Pulmonary artery endothelial cell (primary cell): ENCODE results near the gene PTDSS2. TPM values are rescaled to one million over a fixed set of nuclear protein-coding genes. Genes with fewer than 3 reads are reported as not detected.
"Not testable (repeated sequence)": the region's sequence is repeated elsewhere in the genome, so short reads cannot be mapped to it uniquely, and the experiment has no call there.

ENCODE experiments used
- DNase-seq: peaks from one replicate; pipeline ENCODE4 v3.0.0-alpha.2; 2011; ENCODE audit warnings: low read depth, low spot score
- total RNA-seq: library from RNA; depleted of rRNA; stranded (reverse); fragments of >200 nt; gene quantifications from 2 replicates; pipeline ENCODE4 v1.2.3, GENCODE V29; 2014

Gene PTDSS2
- total RNA-seq, 1 donor from 2014 or later, result 32.1 TPM

GRCh38 chr11:431921-432320 lies 18.2 kb upstream of the PTDSS2 start:
- DNase-seq, result no peak

- DNase-seq, result no peak
Measured at GRCh38 chr11:432501-433100, 17.5 kb upstream of the PTDSS2 start.

GRCh38 chr11:433111-433510 lies 17.0 kb upstream of the PTDSS2 start:
- DNase-seq, result no peak

GRCh38 chr11:433641-434040 lies 16.4 kb upstream of the PTDSS2 start:
- no peak for DNase-seq

GRCh38 chr11:434496-434895 lies 15.6 kb upstream of the PTDSS2 start:
- DNase-seq, result no peak

- not testable (repeated sequence) for DNase-seq
Measured at GRCh38 chr11:434999-435740, 14.9 kb upstream of the PTDSS2 start.

GRCh38 chr11:437228-437870 lies 12.7 kb upstream of the PTDSS2 start:
- DNase-seq, result no peak

GRCh38 chr11:438101-438844 lies 11.8 kb upstream of the PTDSS2 start:
- no peak for DNase-seq

- DNase-seq, result no peak
Measured at GRCh38 chr11:439315-440064, 10.6 kb upstream of the PTDSS2 start.

GRCh38 chr11:440065-441042 lies 9.7 kb upstream of the PTDSS2 start:
- no peak for DNase-seq

- DNase-seq, result no peak
Measured at GRCh38 chr11:441043-441417, 9.0 kb upstream of the PTDSS2 start.

GRCh38 chr11:441418-442274 lies 8.4 kb upstream of the PTDSS2 start, which contains the start of gene ANO9:
ANO9 (minus strand) TSS chr11:442011; CDS start chr11:441926, 85 bp downstream.
- no peak for DNase-seq

GRCh38 chr11:442611-443081 lies 7.4 kb upstream of the PTDSS2 start:
- no peak for DNase-seq

GRCh38 chr11:443542-444199 lies 6.4 kb upstream of the PTDSS2 start:
- DNase-seq, result no peak

GRCh38 chr11:444396-445144 lies 5.5 kb upstream of the PTDSS2 start:
- DNase-seq, result no peak

- no peak for DNase-seq
Measured at GRCh38 chr11:445765-446588, 4.1 kb upstream of the PTDSS2 start.

- DNase-seq, result no peak
Measured at GRCh38 chr11:446891-447290, 3.2 kb upstream of the PTDSS2 start.
